Activated CD4-positive, alpha-beta T cell treated with anti-CD3 and anti-CD28 coated beads, Interleukin-2, Interleukin-6, amounts not matched to agents 100 ng/mL and 50 ng/mL, durations not matched to agents 16 hours and 8 hours (primary cell): ENCODE results near the gene BRD1.

Experiments
- DNase-seq: peaks from one replicate; pipeline ENCODE4 v3.0.0-alpha.2; 2020

BRD1 gene

GRCh38 chr22:49827853-49828598 lies at the start of gene BRD1:
Gene BRD1 (minus strand): TSS chr22:49827873. CDS start chr22:49824317, 3,556 bp downstream.
- peak; percentile 79 for DNase-seq

GRCh38 chr22:49873228-49873940 lies 45.7 kb upstream of the BRD1 start:
- DNase-seq, result no peak

- DNase-seq, result no peak
Observed at GRCh38 chr22:49872347-49872746, 44.7 kb upstream of the BRD1 start.

DNA sequence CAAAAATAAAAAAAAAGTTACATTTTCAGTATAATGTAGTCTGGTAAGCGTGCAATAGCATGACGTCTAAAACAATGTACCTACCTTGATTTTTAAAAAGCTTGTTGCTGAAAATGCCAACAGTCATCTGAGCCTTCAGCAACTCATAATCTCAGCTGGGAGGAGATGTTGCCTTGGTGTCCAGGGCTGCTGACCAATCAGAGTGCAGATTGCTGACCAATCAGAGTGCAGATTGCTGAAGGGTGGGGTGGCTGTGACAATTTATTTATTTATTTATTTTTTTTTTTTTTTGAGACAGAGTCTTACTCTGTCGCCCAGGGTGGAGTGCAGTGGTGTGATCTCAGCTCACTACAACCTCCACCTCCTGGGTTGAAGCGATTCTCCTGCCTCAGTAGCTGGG lies 43.8 kb upstream of the BRD1 start:
- DNase-seq, result no peak

- DNase-seq, result peak; percentile 45
Observed at GRCh38 chr22:49869845-49870712, 42.4 kb upstream of the BRD1 start.

DNA sequence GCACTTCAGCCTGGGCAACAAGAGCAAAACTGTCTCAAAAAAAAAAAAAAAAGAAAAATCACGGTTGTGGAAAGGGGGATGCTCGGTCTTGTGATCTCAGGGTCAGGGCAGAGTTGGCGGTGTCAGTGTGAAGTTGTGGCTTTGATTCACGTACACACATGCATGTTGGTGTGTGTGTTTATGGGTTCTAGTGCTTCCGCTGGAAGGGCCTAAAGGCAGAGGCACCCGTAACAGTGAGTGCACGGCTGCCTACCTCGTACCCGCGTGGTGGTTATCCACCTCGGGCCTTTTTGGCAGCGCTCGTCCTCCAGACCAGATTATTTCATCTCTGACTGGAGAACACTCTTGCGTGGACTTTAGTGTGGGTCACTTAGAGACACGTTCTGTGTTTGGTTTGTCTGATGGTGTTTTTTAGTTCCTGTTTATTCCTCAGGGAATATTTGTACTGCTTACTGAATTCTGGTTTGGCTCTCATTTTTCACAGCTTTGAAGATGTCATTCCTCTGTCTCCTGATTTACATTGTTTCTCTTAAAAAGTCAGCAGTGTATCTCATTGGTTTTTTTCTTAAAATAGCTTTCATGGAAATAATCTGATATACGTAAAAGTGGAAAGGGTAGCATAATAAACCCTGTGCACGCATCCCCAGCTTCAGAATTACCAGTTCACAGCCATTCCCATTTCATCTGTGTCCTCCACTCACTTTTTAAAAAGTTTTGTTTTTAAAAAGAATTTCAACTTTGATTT lies 41.6 kb upstream of the BRD1 start:
- no peak for DNase-seq

DNA sequence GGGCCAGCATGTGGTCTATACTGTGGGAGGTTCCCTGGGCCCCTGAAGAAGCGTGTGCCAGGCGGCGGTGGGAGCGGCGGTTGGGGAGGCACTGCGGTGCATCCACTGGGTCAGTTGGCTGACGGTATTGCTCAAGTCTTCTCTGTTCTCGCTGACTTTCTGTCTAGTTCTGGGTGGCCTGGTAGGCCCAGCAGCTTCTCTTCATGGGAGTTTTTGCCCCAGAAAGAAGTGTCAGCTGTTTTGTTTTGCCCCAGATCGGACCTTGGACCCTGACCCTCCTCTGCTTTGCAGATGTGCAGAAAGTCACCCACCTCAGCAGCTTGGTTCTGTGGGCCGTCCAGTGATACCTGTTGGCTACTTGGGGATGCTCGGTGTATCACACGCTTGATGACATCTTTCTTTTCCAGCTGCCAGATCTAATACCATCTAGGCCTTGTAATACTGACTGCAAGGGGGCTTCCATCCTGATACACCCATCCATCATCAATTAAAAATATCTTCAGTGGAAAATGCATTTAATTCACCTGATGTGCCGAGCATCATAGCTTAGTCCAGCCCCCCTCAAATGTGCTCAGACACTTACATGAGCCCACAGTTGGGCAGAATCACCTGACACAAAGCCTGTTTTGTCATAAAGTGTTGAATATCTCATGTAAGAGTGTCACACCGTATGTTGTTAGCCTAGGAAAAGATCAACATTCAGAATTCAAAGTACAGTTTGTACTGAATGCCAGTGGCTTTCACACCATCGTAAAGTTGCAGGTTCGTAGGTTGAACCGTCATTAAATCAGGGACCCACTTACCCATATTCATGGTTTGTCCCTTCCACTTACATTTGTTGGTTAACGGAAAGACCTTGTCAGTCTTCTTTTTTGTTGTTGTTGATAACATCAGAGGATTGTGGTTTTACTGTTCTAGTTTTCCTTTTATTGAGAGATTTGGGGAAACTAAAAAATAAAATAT lies 39.9 kb upstream of the BRD1 start:
- DNase-seq, result peak; percentile 42

- no peak for DNase-seq
Observed at GRCh38 chr22:49866646-49867045, 39.0 kb upstream of the BRD1 start.

- no peak for DNase-seq
Observed at GRCh38 chr22:49866134-49866533, 38.5 kb upstream of the BRD1 start.

DNA sequence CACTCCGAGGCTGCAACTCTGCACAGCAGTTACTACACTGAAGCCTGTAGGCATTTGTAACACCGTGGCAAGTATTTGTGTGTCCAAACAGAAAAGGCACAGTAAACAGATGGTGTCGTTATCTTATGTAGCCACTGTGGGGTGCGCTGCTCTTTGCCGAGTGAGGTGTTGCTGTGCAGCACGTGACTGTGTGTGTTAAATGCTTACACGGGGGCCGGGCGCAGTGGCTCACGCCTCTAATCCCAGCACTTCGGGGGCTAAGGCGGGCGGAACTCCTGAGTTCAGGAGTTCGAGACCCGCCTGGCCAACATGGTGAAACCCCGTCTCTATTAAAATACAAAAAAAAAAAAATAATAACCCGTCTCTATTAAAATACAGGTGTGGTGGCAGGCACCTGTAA lies 37.5 kb upstream of the BRD1 start:
- DNase-seq, result no peak

DNA sequence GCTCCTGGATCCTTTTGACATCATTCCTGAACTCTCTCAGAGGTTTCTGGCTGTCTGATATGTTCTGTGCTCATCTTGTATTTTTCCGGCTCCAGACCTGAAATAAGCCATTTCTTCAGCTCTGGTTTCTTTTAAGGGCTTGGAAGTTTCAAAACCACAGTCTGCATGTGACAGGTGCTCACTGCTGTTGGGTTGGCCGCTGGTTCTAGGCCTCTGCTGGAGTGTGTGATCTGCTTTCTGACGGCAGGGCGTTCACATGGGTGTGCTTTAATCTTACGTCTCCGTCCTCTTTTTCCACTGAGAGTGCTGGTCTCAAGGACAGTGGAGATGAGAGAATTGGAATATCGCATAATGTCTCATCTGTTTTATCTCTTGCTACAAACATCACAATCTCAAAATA lies 36.3 kb upstream of the BRD1 start:
- no peak for DNase-seq

DNA sequence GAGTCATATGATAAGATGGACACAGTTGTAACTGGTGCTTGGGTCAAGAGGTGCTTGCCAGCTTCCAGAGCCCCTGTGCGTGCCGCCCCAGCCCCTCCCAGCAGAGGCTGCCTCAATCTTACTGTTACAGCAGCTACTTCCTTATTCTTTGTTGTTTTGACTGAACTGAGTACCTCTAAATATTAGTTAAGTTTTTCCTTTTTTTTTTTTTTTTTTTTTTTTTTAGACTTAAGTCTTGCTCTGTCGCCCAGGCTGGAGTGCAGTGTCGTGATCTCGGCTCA lies 34.8 kb upstream of the BRD1 start:
- DNase-seq, result no peak

DNA sequence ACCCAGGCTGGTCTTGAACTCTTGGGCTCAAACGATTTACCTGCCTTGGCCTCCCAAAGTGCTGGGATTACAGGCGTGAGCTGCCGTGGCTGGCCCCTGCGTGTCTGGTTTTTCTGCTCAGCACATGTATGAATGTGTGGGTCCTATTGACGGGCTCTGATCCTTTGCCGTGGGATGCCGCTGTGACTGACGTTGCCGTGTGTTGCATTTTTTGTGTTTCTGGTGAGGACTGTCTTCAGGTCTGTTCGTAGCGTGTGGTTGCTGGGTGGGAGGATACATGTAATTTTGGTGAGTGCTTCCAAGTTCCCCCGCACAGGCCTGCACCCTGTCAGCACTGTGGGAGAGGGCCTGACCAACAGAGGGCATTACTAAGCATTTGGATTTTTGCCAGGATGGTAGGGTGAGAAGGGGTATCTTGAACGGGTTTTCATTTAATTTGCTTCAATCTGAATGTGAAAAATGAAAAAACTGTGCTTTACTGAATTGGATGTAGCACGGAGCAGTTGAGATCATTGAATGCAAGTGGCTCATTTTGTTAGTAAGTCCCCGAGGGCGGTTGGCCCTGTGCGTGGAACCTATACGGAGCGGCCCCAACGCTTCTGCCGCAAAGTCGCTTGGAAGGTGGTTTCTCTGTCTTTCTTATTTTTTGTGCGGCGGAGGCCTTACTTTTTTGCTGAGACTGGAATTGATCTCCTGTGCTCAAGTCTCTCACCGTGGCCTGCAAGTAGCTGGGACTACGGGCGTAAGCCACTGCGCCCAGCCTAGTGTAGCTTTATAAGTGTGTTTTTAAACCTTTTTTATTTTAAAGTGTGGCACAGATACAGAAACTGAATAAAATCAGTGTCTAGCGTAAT lies 34.2 kb upstream of the BRD1 start:
- no peak for DNase-seq

GRCh38 chr22:49858827-49859226 lies 31.2 kb upstream of the BRD1 start:
- DNase-seq, result no peak

- no peak for DNase-seq
Observed at GRCh38 chr22:49856766-49857618, 29.3 kb upstream of the BRD1 start.

- no peak for DNase-seq
Observed at GRCh38 chr22:49856343-49856742, 28.7 kb upstream of the BRD1 start.

DNA sequence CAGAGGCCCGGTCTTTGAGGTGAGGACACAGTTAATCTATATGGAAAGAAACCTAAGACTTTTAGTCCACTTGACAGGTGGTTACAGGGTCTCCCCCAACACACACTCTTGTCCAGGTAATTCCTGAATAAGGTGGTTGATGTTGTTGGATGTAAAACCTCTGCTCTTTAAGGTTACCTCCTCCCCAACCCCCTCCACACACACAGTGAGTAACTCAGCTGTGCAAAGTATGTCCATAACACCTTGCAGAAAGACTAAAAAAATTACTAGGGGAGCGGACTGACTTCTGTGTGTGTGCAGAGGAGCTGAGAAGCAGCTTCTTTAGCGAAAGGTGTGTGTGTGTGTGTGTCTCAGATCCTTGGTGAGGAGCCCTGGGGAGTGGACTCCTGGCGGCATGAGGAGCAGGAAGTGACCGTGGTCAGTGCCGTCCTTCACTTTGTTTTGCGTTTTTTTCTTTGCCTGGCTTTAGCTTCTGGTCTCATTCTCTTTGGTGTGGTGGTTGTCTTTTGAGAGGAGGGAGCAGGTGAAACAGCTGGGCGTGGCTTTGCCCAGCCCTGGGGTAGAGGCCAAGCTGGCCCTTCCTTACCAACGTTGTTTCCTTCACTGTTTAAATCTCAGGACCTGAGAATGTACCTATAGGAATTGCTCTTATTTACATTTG lies 27.7 kb upstream of the BRD1 start:
- no peak for DNase-seq

GRCh38 chr22:49853981-49854831 lies 26.5 kb upstream of the BRD1 start:
- peak; percentile 40 for DNase-seq
